Neuronal stem cell (in vitro differentiated cells): Measurements from ENCODE around the gene IKZF5.

Experiments
- DNase-seq: peaks from one replicate; pipeline ENCODE4 v3.0.0-alpha.2; 2013; ENCODE audit warnings: low spot score
- H2AFZ ChIP-seq: one replicate; pipeline ENCODE4 v1.6.1; 2013; ENCODE audit warnings: mild to moderate bottlenecking, low read length, inconsistent platforms
- H2AK5ac ChIP-seq: 2 replicates; pipeline ENCODE4 v1.6.1; 2013; ENCODE audit warnings: low read depth, mild to moderate bottlenecking, inconsistent platforms, low read length, moderate library complexity, mixed read lengths
- H2BK120ac ChIP-seq: 2 replicates; pipeline ENCODE4 v1.6.1; 2013; ENCODE audit warnings: low read depth, mild to moderate bottlenecking, inconsistent platforms, low read length, moderate library complexity, mixed read lengths
- H2BK12ac ChIP-seq: one replicate; pipeline ENCODE4 v1.6.1; 2013; ENCODE audit warnings: low read length, inconsistent platforms
- H2BK15ac ChIP-seq: 2 replicates; pipeline ENCODE4 v1.6.1; 2013; ENCODE audit warnings: mild to moderate bottlenecking, low read length, inconsistent platforms, mixed read lengths
- H2BK5ac ChIP-seq: one replicate; pipeline ENCODE4 v1.6.1; 2013; ENCODE audit warnings: inconsistent platforms, mild to moderate bottlenecking, low read length, moderate library complexity
- H3K14ac ChIP-seq: one replicate; pipeline ENCODE4 v1.6.1; 2013; ENCODE audit warnings: low read length, inconsistent platforms
- H3K18ac ChIP-seq: 2 replicates; pipeline ENCODE4 v1.6.1; 2013; ENCODE audit warnings: low read length, inconsistent platforms
- H3K23ac ChIP-seq: 2 replicates; pipeline ENCODE4 v1.6.1; 2013; ENCODE audit warnings: low read depth, mild to moderate bottlenecking, mixed read lengths, low read length, inconsistent platforms; ENCODE audit not compliant: poor library complexity
- H3K27ac ChIP-seq: replicated peaks from 3 replicates; pipeline ENCODE4 v1.5.1; 2013; ENCODE audit warnings: low read length, inconsistent platforms
- H3K27me3 ChIP-seq, 3 experiments: 2 replicates each; pipeline ENCODE4 v1.6.1; 2013; ENCODE audit warnings: low read length in 3 of 3, mild to moderate bottlenecking in 2 of 3, inconsistent platforms in 1 of 3, low read depth in 1 of 3, mixed read lengths in 1 of 3, moderate library complexity in 1 of 3; ENCODE audit not compliant: control insufficient read depth in 3 of 3, insufficient read depth in 3 of 3
- H3K36me3 ChIP-seq, 2 donors: replicated peaks in 1 of 2; 2 replicates each; pipeline ENCODE4 v1.6.1; 2013; ENCODE audit warnings: low read length in 2 of 2; ENCODE audit not compliant: control insufficient read depth in 2 of 2, insufficient read depth in 2 of 2
- H3K4ac ChIP-seq: 2 replicates; pipeline ENCODE4 v1.6.1; 2013; ENCODE audit warnings: inconsistent platforms, mild to moderate bottlenecking, low read length, moderate library complexity
- H3K4me1 ChIP-seq, 2 donors: 1 replicate in 1 of 2; 2 replicates in 1 of 2; pipeline ENCODE4 v1.6.1; 2013; ENCODE audit warnings: low read length in 2 of 2, low read depth in 1 of 2; ENCODE audit not compliant: control insufficient read depth in 2 of 2, insufficient read depth in 1 of 2
- H3K4me2 ChIP-seq: one replicate; pipeline ENCODE4 v1.6.1; 2013; ENCODE audit warnings: mild to moderate bottlenecking, low read length, inconsistent platforms; ENCODE audit not compliant: insufficient read depth, poor library complexity, severe bottlenecking
- H3K4me3 ChIP-seq, 2 donors: 2 replicates each; pipeline ENCODE4 v1.5.1; 2013; ENCODE audit warnings: low read length in 2 of 2, mild to moderate bottlenecking in 2 of 2, inconsistent platforms in 1 of 2, moderate library complexity in 1 of 2
- H3K79me1 ChIP-seq: one replicate; pipeline ENCODE4 v1.6.1; 2013; ENCODE audit warnings: low read depth, mild to moderate bottlenecking, inconsistent platforms, low read length, moderate library complexity
- H3K9ac ChIP-seq: one replicate; pipeline ENCODE4 v1.6.1; 2013; ENCODE audit warnings: mild to moderate bottlenecking, low read depth, low read length, inconsistent platforms; ENCODE audit not compliant: poor library complexity
- H3K9me3 ChIP-seq, 2 donors: replicated peaks in 1 of 2; 2 replicates each; pipeline versions ENCODE3 to v1.6.1; 2013; ENCODE audit warnings: low read length in 2 of 2, mild to moderate bottlenecking in 2 of 2, inconsistent platforms in 1 of 2, low read depth in 1 of 2, mixed read lengths in 1 of 2, moderate library complexity in 1 of 2; ENCODE audit not compliant: control insufficient read depth in 2 of 2, insufficient read depth in 1 of 2
- H4K8ac ChIP-seq: one replicate; pipeline ENCODE4 v1.6.1; 2013; ENCODE audit warnings: low read depth, mild to moderate bottlenecking, inconsistent platforms, low read length, moderate library complexity
- H4K91ac ChIP-seq: one replicate; pipeline ENCODE4 v1.6.1; 2013; ENCODE audit warnings: low read length, low read depth, mild to moderate bottlenecking, inconsistent platforms; ENCODE audit not compliant: poor library complexity
- WGBS, 2 donors: extraction: QIAGEN DNeasy Blood & Tissue Kit; methylation state at CpG; one replicate each; pipeline ENCODE4 v1.1.7; 2013; ENCODE audit warnings: missing lambda C conversion rate in 2 of 2, mixed read lengths in 1 of 2; ENCODE audit not compliant: insufficient read length in 2 of 2, insufficient replicate concordance in 1 of 2; ENCODE audit errors: extremely low coverage in 2 of 2; 5-methylcytosine and 5-hydroxymethylcytosine counted together

The IKZF5 gene

DNA sequence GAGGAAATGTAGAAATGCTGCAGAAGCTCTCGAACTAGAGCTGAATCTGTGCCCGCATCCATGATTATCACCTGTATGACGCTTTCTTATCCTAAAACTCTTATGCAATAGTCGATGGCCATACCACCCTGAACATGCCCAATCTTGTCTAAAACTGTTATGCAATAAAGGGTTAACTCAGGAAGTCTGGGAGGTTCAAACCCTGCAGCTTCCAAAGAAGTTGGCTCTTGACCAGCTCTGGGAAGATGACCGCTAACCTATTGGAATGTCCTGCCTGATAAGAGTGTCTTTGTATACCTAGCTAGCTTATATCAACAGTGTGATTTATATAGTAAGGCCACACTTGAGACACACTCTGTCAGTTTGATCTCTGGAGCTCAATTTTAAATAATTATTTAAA, 51.1 kb downstream of the IKZF5 start:
- Histone ChIP-seq H3K9ac (no peak overlapping the region), H2AK5ac (no peak overlapping the region), H3K9me3 (peaks cover 3 to 5% of the 10 kb centered on the region in 2 donors), H3K14ac (no peak overlapping the region), H3K36me3 (peaks cover 0 to 3% of the 10 kb centered on the region in 2 donors), H3K23ac (no peak overlapping the region), H2BK12ac (no peak overlapping the region), H2BK15ac (no peak overlapping the region), H2BK5ac (no peak overlapping the region), H2BK120ac (no peak overlapping the region), H3K79me1 (no peaks in the 10 kb centered on the region), H3K4me3 (no peak overlapping the region), H3K4me1 (peaks cover 2 to 3% of the 10 kb centered on the region in 2 donors), H3K4me2 (no peak overlapping the region), H3K18ac (no peak overlapping the region), H4K8ac (no peak overlapping the region), H2AFZ (no peak overlapping the region), H3K4ac (no peak overlapping the region), H3K27me3 (no peaks in the 10 kb centered on the region), H3K27ac (no peak overlapping the region), H4K91ac (no peak overlapping the region)
- DNase-seq, result no peak
- WGBS, 2 donors, result no CpG with 5 or more reads among the region's 5 CpGs

DNA sequence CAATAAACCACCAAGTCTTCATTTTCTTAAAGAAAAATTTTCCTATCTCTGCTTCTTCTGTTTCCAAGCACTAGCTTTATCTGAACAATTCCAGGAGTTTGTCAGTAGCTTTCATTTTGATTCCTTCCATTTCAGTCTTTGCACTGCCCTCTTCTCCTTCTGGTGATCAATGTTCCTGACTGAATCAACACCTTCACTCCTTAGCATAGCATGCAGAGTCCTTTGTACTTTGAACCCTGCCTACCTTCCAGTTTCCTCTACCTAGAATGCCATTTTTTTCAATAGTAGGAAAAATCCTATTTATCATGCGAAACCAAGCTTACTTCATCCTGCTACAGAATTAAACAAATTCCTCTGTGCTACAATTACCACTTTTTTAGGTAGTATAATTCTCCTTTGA, 52.7 kb downstream of the IKZF5 start:
- Histone ChIP-seq H3K4me1 (peaks cover 2 to 3% of the 10 kb centered on the region in 2 donors), H3K18ac (no peak overlapping the region), H3K23ac (no peak overlapping the region), H3K9me3 (peaks cover 3 to 5% of the 10 kb centered on the region in 2 donors), H2AFZ (no peak overlapping the region), H2BK120ac (no peak overlapping the region), H3K4ac (no peak overlapping the region), H3K27me3 (no peaks in the 10 kb centered on the region), H3K27ac (no peak overlapping the region), H2BK12ac (no peak overlapping the region), H2BK5ac (no peak overlapping the region), H3K79me1 (no peaks in the 10 kb centered on the region), H3K36me3 (peaks cover 0 to 17% of the 10 kb centered on the region in 2 donors), H4K8ac (no peak overlapping the region), H2AK5ac (no peak overlapping the region), H3K9ac (no peak overlapping the region), H2BK15ac (no peak overlapping the region), H3K14ac (no peak overlapping the region), H4K91ac (no peak overlapping the region), H3K4me2 (no peak overlapping the region), H3K4me3 (no peak overlapping the region)
- no peak for DNase-seq
- no CpG with 5 or more reads among the region's 1 CpG for WGBS, 2 donors

DNA sequence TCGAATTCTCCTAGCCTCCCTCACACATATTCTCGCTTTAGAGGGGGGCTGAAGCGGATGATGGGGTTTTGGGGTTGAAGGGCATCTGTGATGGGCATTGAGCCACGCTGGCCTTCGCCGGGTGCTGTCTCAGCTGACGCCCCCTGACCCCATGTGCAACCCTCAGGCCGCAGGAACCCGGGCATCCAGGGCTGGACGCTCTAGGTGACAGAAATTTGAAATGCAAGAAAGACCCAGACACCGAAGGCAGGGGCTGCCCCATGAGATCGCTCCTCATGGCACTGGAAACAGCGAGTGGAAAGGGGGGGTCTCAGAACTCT, 53.9 kb downstream of the IKZF5 start:
- WGBS, 2 donors, result no CpG with 5 or more reads among the region's 13 CpGs
- Histone ChIP-seq H3K14ac (peak overlapping the region; percentile 58), H3K36me3 (peaks cover 0 to 29% of the 10 kb centered on the region in 2 donors), H3K27ac (no peak overlapping the region), H2AFZ (peak overlapping the region; percentile 82), H2BK5ac (no peak overlapping the region), H2BK120ac (no peak overlapping the region), H3K27me3 (no peaks in the 10 kb centered on the region), H3K23ac (peak overlapping the region; percentile 38), H3K4me2 (peak overlapping the region; percentile 79), H2BK15ac (peak overlapping the region; percentile 91), H3K9ac (no peak overlapping the region), H3K4me3 (peak overlapping the region in 1 of 2 donors; percentile 73), H3K4me1 (peaks cover 2 to 3% of the 10 kb centered on the region in 2 donors), H3K79me1 (no peaks in the 10 kb centered on the region), H3K4ac (no peak overlapping the region), H2AK5ac (peak overlapping the region; percentile 85), H2BK12ac (no peak overlapping the region), H3K18ac (peak overlapping the region; percentile 89), H4K91ac (no peak overlapping the region), H4K8ac (peak overlapping the region; percentile 67), H3K9me3 (peaks cover 3 to 5% of the 10 kb centered on the region in 2 donors)
- no peak for DNase-seq

DNA sequence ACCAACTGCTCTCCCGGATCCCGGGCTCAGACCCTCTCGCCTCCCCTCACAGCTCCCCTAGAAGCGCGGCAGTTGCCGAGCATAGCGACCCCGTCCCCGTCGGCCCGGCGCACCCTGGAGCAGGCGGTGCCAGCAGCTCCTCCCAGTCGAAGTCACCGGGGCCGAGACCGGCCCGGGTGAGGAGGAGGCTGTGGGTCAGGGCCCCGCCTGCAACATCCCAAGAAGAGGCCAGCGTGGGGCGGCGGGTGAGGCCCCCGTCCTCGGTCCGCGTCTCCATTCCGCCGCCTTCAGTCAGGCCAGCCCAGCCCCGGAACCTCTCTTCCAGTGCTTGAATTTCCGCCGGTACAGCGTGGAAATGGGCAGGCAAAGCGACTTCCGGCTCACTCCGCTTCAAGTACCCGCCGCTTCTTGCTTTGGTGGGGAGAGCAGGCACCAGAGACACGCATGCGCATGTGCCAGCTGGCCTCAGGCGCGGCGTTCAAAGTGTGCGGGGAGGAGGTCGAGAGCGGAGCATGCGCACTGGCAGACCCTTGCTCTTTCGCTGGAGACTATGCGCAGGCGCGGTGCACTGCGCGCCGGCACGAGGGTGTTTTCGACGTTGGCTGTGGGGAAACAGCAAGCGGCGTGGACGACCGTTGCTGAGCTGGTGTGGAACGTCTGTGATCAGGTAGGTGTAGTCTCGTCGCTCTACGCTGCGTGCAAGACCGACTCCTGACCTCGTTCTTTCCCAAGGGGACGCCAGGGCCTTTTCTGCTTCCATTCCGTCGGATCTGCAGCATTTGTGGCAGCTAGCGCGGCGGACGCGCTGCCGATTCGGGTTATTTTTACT, 54.5 kb downstream of the IKZF5 start, which contains the start of gene C10orf88:
Gene C10orf88, minus strand, starts transcription at position 326 of the 829 bp plus-strand sequence. Its CDS starts 49 bp downstream, at position 277.
- Histone ChIP-seq H3K27me3 (no peaks in the 10 kb centered on the region), H2AK5ac (peak within 1 kb of the TSS; percentile 85), H4K91ac (no peak within 1 kb of the TSS), H3K4me1 (peaks cover 2 to 3% of the 10 kb centered on the region in 2 donors), H2BK120ac (peak within 1 kb of the TSS; percentile 82), H3K4ac (no peak within 1 kb of the TSS), H4K8ac (peak within 1 kb of the TSS; percentile 67), H3K14ac (peak within 1 kb of the TSS; percentile 58), H3K4me2 (peak within 1 kb of the TSS; percentile 79), H2BK15ac (peak within 1 kb of the TSS; percentile 91), H3K36me3 (peaks cover 0 to 34% of the 10 kb centered on the region in 2 donors), H3K23ac (peak within 1 kb of the TSS; percentile 38), H2BK5ac (no peak within 1 kb of the TSS), H3K9ac (peak within 1 kb of the TSS; percentile 96), H3K18ac (peak within 1 kb of the TSS; percentile 98), H3K79me1 (no peaks in the 10 kb centered on the region), H2AFZ (peak within 1 kb of the TSS; percentile 82), H2BK12ac (peak within 1 kb of the TSS; percentile 73), H3K9me3 (peaks cover 3 to 5% of the 10 kb centered on the region in 2 donors), H3K4me3 (peak within 1 kb of the TSS; percentile 73 to 93), H3K27ac (peak within 1 kb of the TSS; percentile 75)
- peak; percentile 97 for DNase-seq
- no CpG with 5 or more reads among the region's 77 CpGs for WGBS, 2 donors
